ENCODE data around the gene PPFIBP1. TPM values are rescaled to one million over a fixed set of nuclear protein-coding genes. Genes with fewer than 3 reads are reported as not detected.

Gene PPFIBP1
- total and polyA plus RNA-seq, 9 of the 15 experiments (the other 6 are each of a cell fraction or from before 2014, with no cell fraction given) = 0.46 to 3.5 (median 1.8) TPM

DNA sequence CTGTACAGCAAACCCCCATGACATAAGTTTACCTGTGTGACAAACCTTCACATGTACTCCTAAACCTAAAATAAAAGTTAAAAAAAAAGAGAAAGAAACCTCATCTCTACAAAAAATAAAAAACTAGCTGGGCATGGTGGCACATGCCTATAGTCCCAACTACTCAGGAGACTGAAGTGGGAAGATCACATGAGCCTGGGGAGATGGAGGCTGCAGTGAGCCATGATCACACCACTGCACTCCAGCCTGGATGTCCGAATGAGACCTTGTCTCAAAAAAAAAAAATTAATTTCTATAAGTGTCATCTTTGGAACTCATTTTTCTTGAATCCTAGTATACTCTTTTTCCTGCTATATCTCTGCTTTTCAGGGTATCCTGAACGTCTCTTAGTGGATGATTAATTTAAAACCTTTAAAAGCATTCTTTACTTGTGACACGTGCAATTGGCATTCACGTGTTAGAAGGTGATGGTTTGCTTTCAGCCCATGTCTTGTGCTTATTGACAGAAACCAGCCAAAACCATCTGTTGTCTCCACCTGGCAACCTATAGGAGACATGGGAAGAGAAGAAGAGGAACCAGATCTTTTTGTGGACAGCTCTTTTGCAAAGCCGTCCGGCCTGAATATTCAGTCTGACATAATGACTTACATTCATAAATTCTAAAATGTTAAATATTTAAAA is 30.6 kb upstream of the PPFIBP1 start (continued):
- TF ChIP-seq, protein P1, sequence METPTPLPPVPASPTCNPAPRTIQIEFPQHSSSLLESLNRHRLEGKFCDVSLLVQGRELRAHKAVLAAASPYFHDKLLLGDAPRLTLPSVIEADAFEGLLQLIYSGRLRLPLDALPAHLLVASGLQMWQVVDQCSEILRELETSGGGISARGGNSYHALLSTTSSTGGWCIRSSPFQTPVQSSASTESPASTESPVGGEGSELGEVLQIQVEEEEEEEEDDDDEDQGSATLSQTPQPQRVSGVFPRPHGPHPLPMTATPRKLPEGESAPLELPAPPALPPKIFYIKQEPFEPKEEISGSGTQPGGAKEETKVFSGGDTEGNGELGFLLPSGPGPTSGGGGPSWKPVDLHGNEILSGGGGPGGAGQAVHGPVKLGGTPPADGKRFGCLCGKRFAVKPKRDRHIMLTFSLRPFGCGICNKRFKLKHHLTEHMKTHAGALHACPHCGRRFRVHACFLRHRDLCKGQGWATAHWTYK (CRISPR knock-in tag; IDR thresholded peaks at IDR 0.05) = no peak
- TF ChIP-seq ZNF407 (IDR thresholded peaks at IDR 0.05; ENCODE audit: low read depth) = no peak
- TF ChIP-seq PTTG1 (tag; IDR thresholded peaks at IDR 0.05; ENCODE audit: low read depth) = no peak
- TF ChIP-seq RBM39 (optimal IDR thresholded peaks at IDR 0.05; ENCODE audit: low read depth, low read length) = no peak
- no peak for TF ChIP-seq SMARCC2 (IDR thresholded peaks at IDR 0.05; ENCODE audit: low read depth)
- TF ChIP-seq ZKSCAN3 (CRISPR knock-in tag; IDR thresholded peaks at IDR 0.05) = no peak
- TF ChIP-seq CREM (IDR thresholded peaks at IDR 0.05; ENCODE audit: low read depth) = no peak
- TF ChIP-seq ID3 (CRISPR knock-in tag; IDR thresholded peaks at IDR 0.05) = no peak
- TF ChIP-seq ID3 (tag; IDR thresholded peaks at IDR 0.05) = no peak
- TF ChIP-seq FUS (optimal IDR thresholded peaks at IDR 0.05; ENCODE audit: low read depth, low read length) = no peak

All from K562 (cell line).